ENCODE data around the gene PHF21A. TPM values are rescaled to one million over a fixed set of nuclear protein-coding genes. Genes with fewer than 3 reads are reported as not detected.
"Not testable (repeated sequence)": the region's sequence is repeated elsewhere in the genome, so short reads cannot be mapped to it uniquely, and the experiment has no call there.

Gene PHF21A
- total RNA-seq, 2 experiments from 2014 or later: 37.8 to 38.4 TPM

DNA sequence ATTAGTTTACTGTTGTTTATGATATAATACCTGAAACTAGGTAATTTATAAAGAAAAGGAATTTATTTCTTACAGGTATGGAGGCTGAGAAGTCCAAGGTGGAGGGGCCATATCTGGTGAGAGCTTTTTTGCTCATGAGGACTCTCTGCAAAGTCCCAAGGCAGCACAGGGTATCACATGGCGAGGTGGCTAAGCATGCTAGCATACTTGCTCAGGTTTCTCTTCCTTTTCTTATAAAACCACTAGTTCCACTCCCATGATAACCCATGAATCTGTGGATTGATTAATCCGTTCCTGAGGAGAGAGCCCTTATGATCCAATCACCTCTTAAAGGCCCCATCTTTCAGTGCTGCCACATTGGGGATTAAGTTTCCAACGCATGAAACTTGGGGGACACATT lies 82.7 kb downstream of the PHF21A start:
- DNase-seq: no peak
- Mint-ChIP-seq H3K27ac (no peak overlapping the region), H3K9me3 (no peaks in the 10 kb centered on the region), H3K4me1 (peaks cover 15% of the 10 kb centered on the region), H3K36me3 (ENCODE audit: low read depth) (peaks cover 5% of the 10 kb centered on the region), H3K4me3 (no peak overlapping the region), H3K27me3 (no peaks in the 10 kb centered on the region)
- POLR2A ChIA-PET: no interaction called here
- CTCF ChIA-PET: interaction anchor here (1.5 kb wide), 1 partner anchor 8 kb away, joined by 3 read pairs; no protein-coding TSS in a partner anchor

DNA sequence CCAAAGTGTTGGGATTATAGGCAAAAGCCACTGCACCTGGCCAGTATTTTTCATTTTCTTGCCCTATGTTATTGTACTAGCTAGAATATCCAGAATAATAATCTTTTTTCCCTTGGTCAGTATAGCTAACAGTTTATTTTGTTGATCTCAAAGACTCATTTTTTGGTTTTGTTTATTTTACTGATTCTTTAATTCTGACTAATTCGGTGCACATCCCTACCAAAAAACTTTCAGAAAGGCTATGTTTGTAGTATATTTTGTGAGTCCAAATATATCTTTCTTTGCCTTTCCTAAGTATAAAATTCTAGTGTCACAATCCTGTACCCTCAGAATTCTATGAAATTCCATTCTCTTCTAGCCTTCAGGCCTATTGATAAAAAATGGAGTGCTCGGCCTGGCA lies 84.3 kb downstream of the PHF21A start:
- Mint-ChIP-seq H3K4me1 (peaks cover 15% of the 10 kb centered on the region), H3K27ac (no peak overlapping the region), H3K36me3 (ENCODE audit: low read depth) (peaks cover 5% of the 10 kb centered on the region), H3K4me3 (no peak overlapping the region), H3K9me3 (no peaks in the 10 kb centered on the region), H3K27me3 (no peaks in the 10 kb centered on the region)
- CTCF ChIA-PET: no interaction called here
- POLR2A ChIA-PET: no interaction called here
- DNase-seq: no peak

DNA sequence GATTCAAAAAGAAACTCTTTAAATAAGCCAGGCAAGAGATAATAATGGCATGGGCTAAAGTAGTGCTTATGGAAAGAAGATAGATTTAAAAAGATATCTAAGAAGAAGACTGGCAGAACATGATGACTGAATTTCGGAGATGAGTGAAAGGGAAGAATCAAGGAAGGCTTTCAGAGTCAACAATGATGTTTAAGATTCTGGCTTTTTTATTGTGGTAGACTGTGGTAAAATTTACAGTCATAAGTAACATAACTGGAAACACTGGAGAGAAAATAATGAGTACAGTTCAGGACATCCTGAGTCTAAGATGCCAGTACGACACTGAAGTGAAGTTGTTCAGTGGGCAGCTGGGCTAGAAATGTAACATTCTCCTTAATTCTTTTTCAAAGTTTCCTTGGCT lies 85.2 kb downstream of the PHF21A start:
- no peak for DNase-seq
- Mint-ChIP-seq H3K4me3 (no peak overlapping the region), H3K36me3 (ENCODE audit: low read depth) (peaks cover 5% of the 10 kb centered on the region), H3K27ac (no peak overlapping the region), H3K27me3 (no peaks in the 10 kb centered on the region), H3K4me1 (peaks cover 15% of the 10 kb centered on the region), H3K9me3 (no peaks in the 10 kb centered on the region)
- ChIA-PET CTCF (no interaction called here), POLR2A (no interaction called here)

DNA sequence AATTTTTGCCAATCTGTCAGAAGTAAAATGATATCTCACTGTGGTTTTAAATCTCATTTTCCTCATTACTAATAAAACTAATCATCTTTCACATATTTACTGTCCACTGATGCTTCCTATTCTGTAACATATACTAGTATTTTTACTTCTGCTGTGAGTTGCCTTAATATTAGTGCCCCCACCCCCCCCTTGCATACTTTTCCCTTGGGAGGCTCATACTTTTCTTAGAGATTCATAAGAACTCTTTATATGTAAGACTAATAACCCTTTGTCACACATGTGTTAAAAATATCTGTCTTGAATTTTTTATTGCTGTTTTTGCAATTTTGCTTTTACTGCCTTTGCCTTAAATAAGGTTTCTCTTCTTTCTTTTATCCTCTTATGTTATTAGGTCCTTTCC lies 87.2 kb downstream of the PHF21A start:
- H3K27me3 Mint-ChIP-seq: no peaks in the 10 kb centered on the region
- CTCF ChIA-PET: no interaction called here

DNA sequence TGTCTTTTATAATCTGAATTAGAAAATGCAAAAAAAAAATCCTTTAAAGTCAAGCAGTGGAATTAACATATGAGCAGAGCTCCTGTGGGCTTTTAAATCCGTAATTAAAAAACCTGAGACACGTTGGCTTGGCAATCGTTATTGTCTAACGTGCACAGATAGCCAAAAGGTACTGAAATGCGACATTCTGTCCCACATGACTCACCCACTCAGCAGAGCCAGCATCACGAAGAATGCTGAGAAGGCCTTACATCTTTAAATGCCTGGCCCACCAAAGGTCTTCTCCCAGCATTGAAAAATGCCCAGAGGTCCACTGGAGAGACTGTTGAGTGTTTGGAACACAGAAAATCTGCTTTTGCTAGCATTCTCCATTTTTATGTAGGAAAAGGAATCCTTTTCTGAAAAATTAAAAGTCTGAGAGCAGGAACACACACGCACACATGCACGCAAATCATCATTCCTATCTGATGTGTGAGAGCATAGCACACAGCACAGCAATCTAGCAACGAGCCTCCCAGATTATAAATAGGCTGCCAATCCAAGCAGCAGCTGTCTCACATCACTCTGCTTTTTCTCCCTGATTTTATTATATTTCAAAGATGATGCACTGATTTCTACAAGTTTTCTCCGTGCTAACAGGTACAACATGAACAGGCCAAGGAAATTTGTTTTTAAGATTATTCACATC lies 94.5 kb downstream of the PHF21A start:
- H3K27me3 Mint-ChIP-seq: no peaks in the 10 kb centered on the region
- no peak overlapping the region for H3K4me3 Mint-ChIP-seq
- ChIA-PET POLR2A (no interaction called here), CTCF (no interaction called here)
- no peaks in the 10 kb centered on the region for H3K9me3 Mint-ChIP-seq
- H3K27ac Mint-ChIP-seq: no peak overlapping the region
- no peaks in the 10 kb centered on the region for H3K36me3 Mint-ChIP-seq (ENCODE audit: low read depth)
- no peak for DNase-seq
- no peaks in the 10 kb centered on the region for H3K4me1 Mint-ChIP-seq

More for the DNA sequence above, 87.2 kb downstream of the PHF21A start:
- H3K4me1 Mint-ChIP-seq: peaks cover 3% of the 10 kb centered on the region
- no peaks in the 10 kb centered on the region for H3K9me3 Mint-ChIP-seq
- POLR2A ChIA-PET: no interaction called here
- DNase-seq: no peak
- H3K27ac Mint-ChIP-seq: no peak overlapping the region
- H3K4me3 Mint-ChIP-seq: no peak overlapping the region
- H3K36me3 Mint-ChIP-seq (ENCODE audit: low read depth): peaks cover 5% of the 10 kb centered on the region

DNA sequence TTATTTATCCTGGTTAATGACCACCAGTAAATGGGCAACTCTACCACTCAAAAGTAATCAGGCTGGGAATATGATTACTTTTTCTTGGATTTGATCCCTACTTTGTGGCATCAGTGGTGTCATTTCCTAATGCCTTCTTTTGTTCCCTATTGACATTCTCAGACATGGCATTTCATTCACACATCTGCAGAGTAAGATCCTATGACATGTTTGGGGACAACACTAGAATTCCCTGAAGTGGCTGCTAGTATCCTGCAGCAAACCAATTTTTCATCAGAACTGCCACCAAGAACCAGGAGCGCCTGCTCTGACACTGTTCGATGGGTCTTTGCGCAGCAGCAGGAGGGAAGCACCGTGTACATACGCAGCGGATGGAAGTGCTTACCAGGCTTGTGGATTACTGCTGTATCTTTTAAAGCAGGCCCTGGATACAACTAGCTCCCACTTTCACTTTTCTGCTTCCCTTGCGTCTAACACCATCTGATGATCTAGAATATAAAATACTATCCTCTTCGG lies 101.1 kb downstream of the PHF21A start:
- no peak overlapping the region for H3K4me3 Mint-ChIP-seq
- ChIA-PET POLR2A (no interaction called here), CTCF (no interaction called here)
- H3K4me1 Mint-ChIP-seq: no peaks in the 10 kb centered on the region
- H3K27me3 Mint-ChIP-seq: no peaks in the 10 kb centered on the region
- no peak for DNase-seq
- no peaks in the 10 kb centered on the region for H3K9me3 Mint-ChIP-seq
- H3K27ac Mint-ChIP-seq: no peak overlapping the region
- no peaks in the 10 kb centered on the region for H3K36me3 Mint-ChIP-seq (ENCODE audit: low read depth)

DNA sequence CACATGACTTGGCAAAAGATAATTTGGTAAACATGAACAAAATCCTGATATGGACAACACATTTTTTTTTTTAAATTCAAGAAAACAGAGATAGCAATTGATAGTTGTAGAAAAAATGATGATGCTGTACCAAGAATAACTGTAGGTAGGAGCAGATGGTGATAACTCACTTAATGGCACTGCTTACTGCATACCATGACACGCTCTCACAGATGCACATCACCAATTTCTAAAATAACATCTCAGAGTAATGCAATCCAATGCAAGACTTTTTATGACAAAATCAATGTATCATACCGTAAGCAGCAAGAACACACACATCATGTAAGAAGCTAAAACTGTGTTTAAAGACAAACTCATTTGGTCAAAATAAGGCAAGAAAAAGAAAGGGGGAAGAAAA lies 102.6 kb downstream of the PHF21A start:
- no peak overlapping the region for H3K4me3 Mint-ChIP-seq
- H3K9me3 Mint-ChIP-seq: peaks cover 2% of the 10 kb centered on the region
- ChIA-PET CTCF (interaction anchor here (1.3 kb wide), 1 partner anchor 10 kb away, joined by 3 read pairs; no protein-coding TSS in a partner anchor), POLR2A (interaction anchor here (0.6 kb wide), 1 partner anchor 60 kb away, joined by 4 read pairs; no protein-coding TSS in a partner anchor)
- no peaks in the 10 kb centered on the region for H3K27me3 Mint-ChIP-seq
- no peak overlapping the region for H3K27ac Mint-ChIP-seq
- no peak for DNase-seq
- H3K36me3 Mint-ChIP-seq (ENCODE audit: low read depth): no peaks in the 10 kb centered on the region
- H3K4me1 Mint-ChIP-seq: no peaks in the 10 kb centered on the region

DNA sequence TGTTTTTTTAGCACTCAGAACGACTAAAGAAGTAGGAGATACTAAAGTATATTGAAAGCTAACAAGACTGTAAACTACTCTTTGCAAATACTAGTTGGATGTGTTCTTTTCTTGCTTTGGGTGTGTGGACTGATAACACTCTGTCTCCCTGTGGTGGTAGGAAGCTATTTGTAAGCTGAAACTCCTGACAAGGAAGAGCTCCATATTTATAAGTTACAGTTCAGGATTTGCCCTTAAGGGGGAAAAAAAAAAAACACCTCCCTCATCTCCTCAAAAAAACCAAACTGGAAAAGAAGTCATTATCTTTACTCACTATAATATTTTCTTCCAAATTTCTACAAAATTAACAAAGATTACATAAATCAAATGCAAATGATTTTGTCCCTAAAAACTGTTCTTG lies 103.9 kb downstream of the PHF21A start:
- Mint-ChIP-seq H3K27me3 (no peaks in the 10 kb centered on the region), H3K4me1 (no peaks in the 10 kb centered on the region), H3K9me3 (peaks cover 2% of the 10 kb centered on the region), H3K4me3 (no peak overlapping the region), H3K36me3 (ENCODE audit: low read depth) (no peaks in the 10 kb centered on the region), H3K27ac (no peak overlapping the region)
- no peak for DNase-seq
- CTCF ChIA-PET: interaction anchor here (1.0 to 1.3 kb wide), 3 partner anchors 11 to 15 kb away, joined by 3 read pairs; no protein-coding TSS in a partner anchor
- POLR2A ChIA-PET: no interaction called here

DNA sequence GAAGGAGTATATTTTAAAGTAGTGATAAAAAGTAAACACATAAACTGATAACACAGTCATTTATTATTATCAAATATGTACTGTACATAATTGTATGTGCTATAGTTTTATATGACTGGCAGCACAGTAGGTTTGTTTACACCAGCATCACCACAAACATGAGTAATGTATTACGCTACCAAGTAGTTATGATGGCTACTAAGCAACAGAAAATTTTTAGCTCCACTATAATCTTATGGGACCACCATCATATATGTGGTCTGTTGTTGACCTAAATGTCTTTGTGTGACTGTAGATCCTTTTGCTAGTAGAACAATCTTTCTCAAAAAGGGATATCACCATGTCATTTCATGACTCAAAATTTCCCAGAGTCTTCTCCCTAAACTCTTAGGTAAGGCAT lies 105.3 kb downstream of the PHF21A start:
- H3K27me3 Mint-ChIP-seq: no peaks in the 10 kb centered on the region
- no peaks in the 10 kb centered on the region for H3K4me1 Mint-ChIP-seq
- CTCF ChIA-PET: interaction anchor here (1.2 kb wide), 1 partner anchor 47 kb away, joined by 3 read pairs; no protein-coding TSS in a partner anchor
- no peaks in the 10 kb centered on the region for H3K36me3 Mint-ChIP-seq (ENCODE audit: low read depth)
- POLR2A ChIA-PET: no interaction called here
- H3K9me3 Mint-ChIP-seq: peaks cover 2% of the 10 kb centered on the region
- DNase-seq: no peak
- no peak overlapping the region for H3K4me3 Mint-ChIP-seq
- H3K27ac Mint-ChIP-seq: no peak overlapping the region

DNA sequence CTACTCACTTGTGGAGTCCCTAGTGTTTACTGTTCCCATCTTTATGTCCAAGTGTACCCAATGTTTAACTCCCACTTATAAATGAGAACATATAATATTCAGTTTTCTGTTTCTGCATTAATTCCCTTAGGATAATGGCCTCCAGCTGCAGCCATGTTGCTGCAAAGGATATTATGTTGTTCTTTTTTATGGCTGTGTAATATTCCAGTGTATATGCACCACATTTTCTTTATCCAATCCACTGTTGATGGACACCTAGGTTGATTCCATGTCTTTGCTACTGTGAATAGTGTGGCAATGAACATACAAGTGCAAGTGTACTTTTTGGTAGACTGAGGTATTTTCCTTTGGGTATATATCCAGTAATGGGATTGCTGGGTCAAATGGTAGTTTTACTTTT lies 107.1 kb downstream of the PHF21A start:
- H3K4me1 Mint-ChIP-seq; CTCF ChIA-PET; H3K27me3 Mint-ChIP-seq; H3K27ac Mint-ChIP-seq; POLR2A ChIA-PET; H3K4me3 Mint-ChIP-seq; DNase-seq; H3K9me3 Mint-ChIP-seq; H3K36me3 Mint-ChIP-seq (ENCODE audit: low read depth): not testable (repeated sequence)

DNA sequence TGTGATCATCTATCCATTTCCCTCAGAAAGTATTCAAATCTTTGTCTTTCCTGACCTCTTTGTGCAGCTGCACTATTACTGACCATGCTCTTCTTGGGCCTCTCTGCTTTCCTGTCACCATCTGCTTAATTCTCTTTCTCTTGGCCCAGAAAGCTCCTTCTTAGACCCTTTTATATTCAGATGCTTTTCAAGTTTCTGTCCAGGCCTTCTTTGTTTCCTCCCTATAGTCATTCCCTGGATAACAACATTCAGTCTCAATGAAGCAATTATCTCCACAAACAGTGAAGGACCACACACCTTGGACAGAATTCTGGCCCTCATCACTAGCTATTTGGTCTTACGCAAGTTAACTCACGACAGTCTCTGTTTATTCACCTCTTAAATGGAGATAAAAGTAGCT lies 109.1 kb downstream of the PHF21A start:
- no peak overlapping the region for H3K4me3 Mint-ChIP-seq
- H3K27ac Mint-ChIP-seq: no peak overlapping the region
- ChIA-PET POLR2A (no interaction called here), CTCF (no interaction called here)
- H3K4me1 Mint-ChIP-seq: no peaks in the 10 kb centered on the region
- H3K27me3 Mint-ChIP-seq: no peaks in the 10 kb centered on the region
- no peaks in the 10 kb centered on the region for H3K36me3 Mint-ChIP-seq (ENCODE audit: low read depth)
- peaks cover 2% of the 10 kb centered on the region for H3K9me3 Mint-ChIP-seq
- DNase-seq: no peak

DNA sequence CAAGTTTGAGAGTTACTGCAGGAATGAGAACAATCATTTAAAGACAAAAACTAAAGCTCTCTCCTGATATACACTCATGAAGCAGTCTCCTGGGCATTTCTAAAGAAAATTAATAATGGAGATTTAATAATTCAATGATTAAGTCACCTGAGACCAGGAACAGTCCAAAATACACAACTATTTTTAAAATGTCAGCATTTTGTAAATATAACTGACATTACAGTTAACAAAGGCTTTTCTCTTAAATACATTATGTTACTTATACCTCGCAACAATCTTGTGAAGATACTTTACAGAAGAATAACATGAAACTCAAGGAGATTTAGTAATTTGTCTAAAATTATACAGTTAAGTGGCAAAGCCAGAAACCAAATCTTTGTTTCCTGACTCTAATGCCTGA lies 111.2 kb downstream of the PHF21A start:
- H3K4me1 Mint-ChIP-seq: peaks cover 2% of the 10 kb centered on the region
- H3K27me3 Mint-ChIP-seq: no peaks in the 10 kb centered on the region
- POLR2A ChIA-PET: no interaction called here
- H3K36me3 Mint-ChIP-seq (ENCODE audit: low read depth): no peaks in the 10 kb centered on the region
- H3K9me3 Mint-ChIP-seq: peaks cover 2% of the 10 kb centered on the region
- no peak overlapping the region for H3K4me3 Mint-ChIP-seq
- CTCF ChIA-PET: interaction anchor here (0.6 kb wide), 1 partner anchor 149 kb away, joined by 3 read pairs; no protein-coding TSS in a partner anchor
- DNase-seq: no peak
- H3K27ac Mint-ChIP-seq: no peak overlapping the region

DNA sequence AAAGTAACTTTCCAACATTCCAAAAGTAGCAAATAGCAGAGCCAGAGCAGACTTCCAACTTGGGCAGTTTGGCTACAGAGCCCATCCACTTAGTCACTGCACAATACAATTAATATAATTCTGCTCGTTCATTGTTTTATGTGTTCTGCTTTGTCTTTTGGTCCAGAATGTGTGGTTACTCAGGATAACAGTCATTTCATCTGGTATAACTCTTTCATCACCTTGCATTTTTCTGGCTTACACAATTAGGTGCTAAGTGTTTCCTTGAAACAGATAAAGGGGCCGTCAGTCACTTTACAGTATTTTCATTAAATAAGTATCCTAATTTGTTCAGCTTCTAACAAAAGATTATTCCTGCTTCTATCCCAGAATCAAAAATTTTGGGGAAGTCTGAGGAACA lies 111.6 kb downstream of the PHF21A start:
- H3K4me1 Mint-ChIP-seq: peaks cover 2% of the 10 kb centered on the region
- no peaks in the 10 kb centered on the region for H3K9me3 Mint-ChIP-seq
- CTCF ChIA-PET: interaction anchor here (0.6 kb wide), 1 partner anchor 149 kb away, joined by 3 read pairs; no protein-coding TSS in a partner anchor
- H3K27me3 Mint-ChIP-seq: no peaks in the 10 kb centered on the region
- no peak overlapping the region for H3K27ac Mint-ChIP-seq
- POLR2A ChIA-PET: no interaction called here
- no peak overlapping the region for H3K4me3 Mint-ChIP-seq
- no peak for DNase-seq
- no peaks in the 10 kb centered on the region for H3K36me3 Mint-ChIP-seq (ENCODE audit: low read depth)
